VCaP (cell line): Measurements from ENCODE around the gene CLRN3.

Experiments
- H3K27ac ChIP-seq: fragments of 450-650 bp; 2 replicates; pipeline ENCODE4 v1.5.1; 2017
- CTCF ChIP-seq: fragments of 450-650 bp; conservative IDR thresholded peaks from 2 replicates; pipeline ENCODE4 v1.5.1; 2017; ENCODE audit warnings: mild to moderate bottlenecking, moderate library complexity

Gene CLRN3

GRCh38 chr10:127877699-127878098, 15.0 kb downstream of the CLRN3 start:
- TF ChIP-seq CTCF: no peak
- no peak overlapping the region for H3K27ac ChIP-seq

- TF ChIP-seq CTCF: no peak
- H3K27ac ChIP-seq: no peak overlapping the region
Observed at GRCh38 chr10:127877116-127877515, 15.6 kb downstream of the CLRN3 start.

- no peak for TF ChIP-seq CTCF
- H3K27ac ChIP-seq: no peak overlapping the region
Observed at GRCh38 chr10:127875916-127876315, 16.8 kb downstream of the CLRN3 start.

- no peak overlapping the region for H3K27ac ChIP-seq
- TF ChIP-seq CTCF: no peak
Observed at GRCh38 chr10:127875449-127875765, 17.3 kb downstream of the CLRN3 start.

GRCh38 chr10:127874671-127875448, 17.9 kb downstream of the CLRN3 start:
- TF ChIP-seq CTCF: no peak

GRCh38 chr10:127873901-127874470, 18.8 kb downstream of the CLRN3 start:
- no peak for TF ChIP-seq CTCF
- H3K27ac ChIP-seq: no peak overlapping the region

More at GRCh38 chr10:127874671-127875448, 17.9 kb downstream of the CLRN3 start:
- H3K27ac ChIP-seq: no peak overlapping the region

GRCh38 chr10:127872871-127873600, 19.7 kb downstream of the CLRN3 start:
- TF ChIP-seq CTCF: no peak; the same call in 1 of the 2 replicates
- no peak overlapping the region for H3K27ac ChIP-seq
